ENCODE results near the gene LPAR4.

- TF ChIP-seq HDAC2 (IDR thresholded peaks at IDR 0.05) (no peak), CTCF (IDR thresholded peaks at IDR 0.05) (no peak), TFCP2L1 (CRISPR knock-in tag; IDR thresholded peaks at IDR 0.05) (no peak), RFX5 (IDR thresholded peaks at IDR 0.05) (no peak), SMC3 (IDR thresholded peaks at IDR 0.05) (no peak), USF2 (IDR thresholded peaks at IDR 0.05) (no peak), EP300 (IDR thresholded peaks at IDR 0.05) (no peak), MAZ (IDR thresholded peaks at IDR 0.05; ENCODE audit: borderline replicate concordance, low read depth, low read length) (no peak), PHF8 (IDR thresholded peaks at IDR 0.05; ENCODE audit: borderline replicate concordance, low read depth) (no peak), MYC (IDR thresholded peaks at IDR 0.05; ENCODE audit: borderline replicate concordance, low read length) (no peak), POLR2A (IDR thresholded peaks at IDR 0.05; ENCODE audit: low read length) (no peak), CHD2 (IDR thresholded peaks at IDR 0.05; ENCODE audit: low read length, partially characterized antibody) (no peak)
These were observed 49.4 kb downstream of the LPAR4 start for GRCh38 chrX:78796916-78797315.

Data from A549 (cell line).